HEK293T (cell line): Measurements from ENCODE around the gene CELF5.

Experiments
- FOXK2 ChIP-seq: fragments of 450-650 bp; IDR thresholded peaks from 2 replicates; pipeline ENCODE4 v1.6.1; 2016; ENCODE audit warnings: mild to moderate bottlenecking
- SUZ12 ChIP-seq: fragments of 450-650 bp; IDR thresholded peaks from 2 replicates; pipeline ENCODE4 v1.6.1; 2016; ENCODE audit warnings: mild to moderate bottlenecking
- ZNF384 ChIP-seq: fragments of 450-650 bp; IDR thresholded peaks from 2 replicates; pipeline ENCODE4 v1.6.1; 2016
- TF ChIP-seq, protein P1 (sequence below): fragments of 450-650 bp; IDR thresholded peaks from 2 replicates; pipeline ENCODE4 v1.6.1; 2016

DNA sequence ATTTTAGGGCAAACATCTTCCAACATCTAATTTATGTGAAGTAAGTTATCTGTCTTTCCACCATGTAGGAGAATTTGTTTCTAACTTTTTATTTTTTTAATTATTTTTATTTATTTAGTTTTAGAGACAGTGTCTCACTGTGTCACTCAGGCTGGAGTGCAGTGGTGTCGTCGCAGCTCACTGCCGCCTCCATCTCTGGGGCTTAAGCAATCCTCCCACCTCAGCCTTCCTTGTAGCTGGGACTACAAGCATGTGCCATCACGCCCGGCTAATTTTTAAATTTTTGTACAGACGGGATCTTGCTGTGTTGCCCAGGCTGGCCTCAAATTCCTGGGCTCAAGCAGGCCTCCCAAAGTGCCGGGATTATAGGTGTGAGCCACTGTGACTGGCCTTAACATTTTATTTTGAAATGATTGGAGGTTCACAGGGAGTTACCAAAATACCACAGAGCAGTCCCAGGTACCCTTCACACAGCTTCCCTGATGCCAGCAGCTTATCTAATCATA, 58.8 kb downstream of the CELF5 start:
- TF ChIP-seq, protein P1, sequence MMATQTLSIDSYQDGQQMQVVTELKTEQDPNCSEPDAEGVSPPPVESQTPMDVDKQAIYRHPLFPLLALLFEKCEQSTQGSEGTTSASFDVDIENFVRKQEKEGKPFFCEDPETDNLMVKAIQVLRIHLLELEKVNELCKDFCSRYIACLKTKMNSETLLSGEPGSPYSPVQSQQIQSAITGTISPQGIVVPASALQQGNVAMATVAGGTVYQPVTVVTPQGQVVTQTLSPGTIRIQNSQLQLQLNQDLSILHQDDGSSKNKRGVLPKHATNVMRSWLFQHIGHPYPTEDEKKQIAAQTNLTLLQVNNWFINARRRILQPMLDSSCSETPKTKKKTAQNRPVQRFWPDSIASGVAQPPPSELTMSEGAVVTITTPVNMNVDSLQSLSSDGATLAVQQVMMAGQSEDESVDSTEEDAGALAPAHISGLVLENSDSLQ: no peak
- no peak for TF ChIP-seq FOXK2
- no peak for TF ChIP-seq SUZ12
- TF ChIP-seq ZNF384: no peak
